Measurements from ENCODE around the gene DAGLA.
A peak's percentile ranks its signal among the peaks of the same experiment; 100 is the strongest.

The DAGLA gene

GRCh38 chr11:61744181-61744580 is 64.0 kb downstream of the DAGLA start:
- no peak overlapping the region for H3K4me3 ChIP-seq (ENCODE audit: low read depth, low read length)
- DNase-seq (ENCODE audit: low read depth): no peak
- no peak for TF ChIP-seq CTCF (IDR thresholded peaks at IDR 0.05; ENCODE audit: insufficient read depth, low read depth, low read length, missing control alignments)

- TF ChIP-seq CTCF (IDR thresholded peaks at IDR 0.05; ENCODE audit: insufficient read depth, low read depth, low read length, missing control alignments): no peak
- DNase-seq (ENCODE audit: low read depth): no peak
- H3K4me3 ChIP-seq (ENCODE audit: low read depth, low read length): no peak overlapping the region
These were observed 64.5 kb downstream of the DAGLA start for GRCh38 chr11:61744609-61745156.

- no peak for DNase-seq (ENCODE audit: low read depth)
- TF ChIP-seq CTCF (IDR thresholded peaks at IDR 0.05; ENCODE audit: insufficient read depth, low read depth, low read length, missing control alignments): no peak
- no peak overlapping the region for H3K4me3 ChIP-seq (ENCODE audit: low read depth, low read length)
These were observed 65.7 kb downstream of the DAGLA start for GRCh38 chr11:61745781-61746441.

GRCh38 chr11:61746442-61747191 is 66.4 kb downstream of the DAGLA start:
- H3K4me3 ChIP-seq (ENCODE audit: low read depth, low read length): no peak overlapping the region
- no peak for TF ChIP-seq CTCF (IDR thresholded peaks at IDR 0.05; ENCODE audit: insufficient read depth, low read depth, low read length, missing control alignments)
- DNase-seq (ENCODE audit: low read depth): no peak

- TF ChIP-seq CTCF (IDR thresholded peaks at IDR 0.05; ENCODE audit: insufficient read depth, low read depth, low read length, missing control alignments): peak; percentile 94
- peak; percentile 70 for DNase-seq (ENCODE audit: low read depth)
These were observed 67.2 kb downstream of the DAGLA start for GRCh38 chr11:61747192-61747966.

GRCh38 chr11:61747967-61748285 is 67.7 kb downstream of the DAGLA start:
- no peak for TF ChIP-seq CTCF (IDR thresholded peaks at IDR 0.05; ENCODE audit: insufficient read depth, low read depth, low read length, missing control alignments)
- no peak for DNase-seq (ENCODE audit: low read depth)
- H3K4me3 ChIP-seq (ENCODE audit: low read depth, low read length): no peak overlapping the region

More at GRCh38 chr11:61747192-61747966, 67.2 kb downstream of the DAGLA start:
- H3K4me3 ChIP-seq (ENCODE audit: low read depth, low read length): no peak overlapping the region

All from GM12865 (cell line).